Iris pigment epithelial cell (primary cell): Measurements from ENCODE around the gene PTCD2.
"Not testable (repeated sequence)": the region's sequence is repeated elsewhere in the genome, so short reads cannot be mapped to it uniquely, and the experiment has no call there.

Experiments used
- DNase-seq: peaks from one replicate; pipeline ENCODE4 v3.0.0-alpha.2; 2011; ENCODE audit warnings: low read depth

Gene PTCD2

DNA sequence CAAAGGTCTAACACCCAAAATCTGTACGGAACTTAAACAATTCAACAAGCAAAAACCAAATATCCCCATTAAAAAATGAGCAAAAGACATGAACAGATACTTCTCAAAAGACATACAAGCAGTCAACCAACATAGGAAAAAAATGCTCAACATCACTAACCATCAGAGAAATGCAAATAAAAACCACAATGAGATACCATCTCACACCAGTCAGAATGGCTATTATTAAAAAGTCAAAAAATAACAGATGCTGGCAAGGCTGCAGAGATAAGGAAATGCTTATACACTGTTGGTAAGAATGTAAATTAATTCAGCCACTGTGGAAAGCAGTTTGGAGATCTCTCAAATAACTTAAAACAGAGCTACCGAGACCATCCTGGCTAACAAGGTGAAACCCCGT, 22.0 kb upstream of the PTCD2 start:
- not testable (repeated sequence) for DNase-seq

DNA sequence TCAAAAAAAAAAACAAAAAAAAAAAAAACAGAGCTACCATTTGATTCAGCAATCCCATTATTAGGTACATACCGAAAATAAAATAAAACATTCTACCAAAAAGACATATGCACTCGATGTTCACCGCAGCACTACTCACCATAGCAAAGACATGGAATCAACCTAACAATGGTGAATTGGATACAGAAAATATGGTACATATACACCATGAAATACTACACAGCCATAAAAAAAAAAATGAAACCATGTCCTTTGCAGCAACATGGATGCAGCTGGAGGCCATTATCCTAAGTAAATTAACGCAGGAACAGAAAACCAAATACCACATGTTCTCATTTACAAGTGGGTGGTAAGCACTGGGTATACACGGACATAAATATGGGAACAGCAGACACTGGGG, 21.5 kb upstream of the PTCD2 start:
- no peak for DNase-seq

GRCh38 chr5:72300590-72301339, 19.4 kb upstream of the PTCD2 start:
- DNase-seq: no peak

DNA sequence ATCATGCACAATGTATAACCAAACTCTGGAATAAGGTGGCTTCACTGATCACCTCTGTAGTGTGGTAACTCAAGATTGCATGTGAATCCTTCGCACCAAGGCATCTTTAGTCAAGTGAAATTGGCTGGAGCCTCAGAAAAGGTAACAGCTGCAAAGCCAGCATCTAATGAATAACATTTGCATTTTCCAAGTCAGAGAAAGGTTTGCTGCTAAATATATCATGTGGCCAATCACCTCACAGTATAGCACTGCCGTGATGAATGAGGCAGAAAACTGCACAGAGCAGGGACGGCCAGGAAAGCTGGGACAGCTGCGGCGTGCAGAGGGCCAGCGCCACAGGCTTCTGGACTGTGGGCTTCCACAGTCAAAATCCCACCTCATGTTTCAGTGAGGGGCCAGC, 18.6 kb upstream of the PTCD2 start:
- no peak for DNase-seq

DNA sequence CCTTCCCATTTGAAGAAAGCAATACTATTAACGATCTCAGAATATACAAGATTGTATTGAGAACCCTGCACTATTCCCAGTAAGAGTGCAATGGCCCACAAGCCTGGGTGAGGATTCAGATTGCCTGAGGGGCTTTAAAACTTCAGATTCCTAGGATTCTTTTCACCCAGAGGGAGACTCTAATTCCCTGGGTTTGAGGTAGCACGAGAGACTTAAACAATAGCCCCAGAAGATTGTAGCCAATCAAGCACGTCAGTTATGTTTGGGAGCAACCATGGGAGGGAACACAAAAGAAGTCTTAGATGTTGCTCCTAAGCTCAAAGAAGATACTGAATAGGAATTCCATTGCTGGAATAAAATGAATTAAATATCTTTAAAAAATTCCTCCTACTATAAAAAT, 18.0 kb upstream of the PTCD2 start:
- no peak for DNase-seq

GRCh38 chr5:72305194-72306142, 14.7 kb upstream of the PTCD2 start:
- DNase-seq: no peak

GRCh38 chr5:72307573-72307967, 12.6 kb upstream of the PTCD2 start:
- DNase-seq: no peak

DNA sequence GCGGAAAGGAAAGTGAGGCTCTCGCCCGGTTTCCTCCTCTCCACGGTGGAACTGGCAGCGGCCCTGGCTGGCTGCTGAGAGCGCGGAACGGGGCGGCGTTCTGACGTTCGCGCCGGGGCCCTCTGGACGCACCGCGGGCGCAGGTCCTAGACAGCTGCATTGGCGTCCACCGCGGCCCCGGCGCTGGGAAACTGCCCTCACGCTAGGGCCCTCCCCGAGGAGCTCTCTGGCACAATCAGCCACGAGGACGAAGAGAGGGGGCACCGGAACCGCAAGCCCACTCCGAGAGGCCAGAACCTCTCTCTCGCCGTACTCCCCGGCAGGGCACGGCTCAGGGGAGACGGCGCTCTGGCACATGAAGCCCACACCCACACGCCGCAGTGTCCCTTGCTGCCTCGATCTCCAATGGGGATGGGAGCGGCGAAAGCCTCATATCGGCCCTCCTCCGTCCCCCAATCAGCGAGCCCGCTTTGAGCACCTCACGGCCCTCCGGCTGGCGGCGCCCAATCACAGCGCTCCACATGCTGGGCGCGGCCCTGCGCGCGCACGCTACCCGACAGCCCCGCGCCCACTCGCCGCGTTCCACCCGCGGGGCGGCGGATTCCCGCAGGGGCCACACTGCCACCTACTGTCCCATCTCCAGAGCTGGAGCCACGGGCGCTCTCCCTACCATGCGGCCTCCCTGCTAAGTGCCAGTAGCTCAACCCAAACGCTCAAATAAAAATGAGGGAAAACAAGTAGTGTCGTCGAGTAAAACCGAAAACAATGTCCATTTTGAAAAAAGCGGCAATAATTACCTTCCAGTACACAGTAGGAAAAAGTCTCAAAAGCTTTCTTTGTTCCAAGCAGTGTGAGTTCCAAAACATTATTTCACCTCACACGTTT, 12.0 kb upstream of the PTCD2 start:
- DNase-seq: peak; percentile 99

- DNase-seq: no peak
These were observed 11.4 kb upstream of the PTCD2 start for GRCh38 chr5:72308853-72309191.

DNA sequence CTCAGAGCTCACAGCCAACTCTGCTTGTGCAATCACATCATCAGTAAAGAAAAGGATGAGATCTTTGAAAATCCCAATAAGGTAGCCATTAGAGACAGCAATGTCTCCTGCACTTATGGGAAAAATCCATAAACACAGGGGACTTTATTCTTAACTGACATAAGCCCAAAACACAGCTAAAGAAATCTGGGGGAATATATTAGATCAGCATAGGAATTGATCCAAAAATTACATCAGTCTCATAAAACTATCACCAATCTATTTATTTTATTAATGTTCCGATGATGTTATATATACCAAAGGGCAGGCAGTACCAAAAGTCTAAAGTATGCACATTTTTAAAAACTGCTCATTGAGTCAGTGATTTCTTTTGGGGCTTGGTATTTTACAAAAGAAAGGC, 7.0 kb upstream of the PTCD2 start:
- DNase-seq: no peak

GRCh38 chr5:72314571-72315172, 5.5 kb upstream of the PTCD2 start:
- DNase-seq: peak; percentile 94

GRCh38 chr5:72319435-72319975, 668 bp upstream of the PTCD2 start:
- not testable (repeated sequence) for DNase-seq

DNA sequence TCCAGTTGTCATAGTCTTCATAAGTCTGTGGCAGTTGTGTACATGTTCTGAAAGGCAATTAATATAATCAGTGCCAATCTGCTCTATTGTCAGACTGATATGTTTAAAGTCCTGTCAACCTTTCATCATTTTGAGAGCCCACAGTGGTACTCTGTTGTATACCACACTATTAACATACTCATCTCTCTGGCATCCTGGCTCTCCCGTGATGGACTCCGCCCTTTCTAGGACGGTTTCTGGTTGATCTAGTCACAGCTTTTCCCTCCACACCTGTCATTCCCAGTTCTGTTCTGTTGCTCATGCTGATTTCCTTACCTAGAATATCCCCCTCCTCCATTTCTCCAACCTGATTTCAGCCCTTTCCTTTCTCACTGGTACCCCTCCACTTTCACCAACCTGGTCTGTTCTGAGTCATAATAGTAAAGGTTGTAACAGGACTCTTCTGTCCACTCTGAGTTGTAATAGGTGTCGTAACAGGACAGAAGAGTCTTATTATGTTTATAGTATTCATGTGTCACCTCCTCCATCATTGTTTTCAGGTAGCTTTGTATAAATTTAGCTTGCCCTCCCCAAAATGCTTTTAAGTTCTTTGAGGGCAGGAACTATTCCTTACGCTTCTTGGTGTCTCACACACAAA, 4.1 kb downstream of the PTCD2 start:
- DNase-seq: no peak

DNA sequence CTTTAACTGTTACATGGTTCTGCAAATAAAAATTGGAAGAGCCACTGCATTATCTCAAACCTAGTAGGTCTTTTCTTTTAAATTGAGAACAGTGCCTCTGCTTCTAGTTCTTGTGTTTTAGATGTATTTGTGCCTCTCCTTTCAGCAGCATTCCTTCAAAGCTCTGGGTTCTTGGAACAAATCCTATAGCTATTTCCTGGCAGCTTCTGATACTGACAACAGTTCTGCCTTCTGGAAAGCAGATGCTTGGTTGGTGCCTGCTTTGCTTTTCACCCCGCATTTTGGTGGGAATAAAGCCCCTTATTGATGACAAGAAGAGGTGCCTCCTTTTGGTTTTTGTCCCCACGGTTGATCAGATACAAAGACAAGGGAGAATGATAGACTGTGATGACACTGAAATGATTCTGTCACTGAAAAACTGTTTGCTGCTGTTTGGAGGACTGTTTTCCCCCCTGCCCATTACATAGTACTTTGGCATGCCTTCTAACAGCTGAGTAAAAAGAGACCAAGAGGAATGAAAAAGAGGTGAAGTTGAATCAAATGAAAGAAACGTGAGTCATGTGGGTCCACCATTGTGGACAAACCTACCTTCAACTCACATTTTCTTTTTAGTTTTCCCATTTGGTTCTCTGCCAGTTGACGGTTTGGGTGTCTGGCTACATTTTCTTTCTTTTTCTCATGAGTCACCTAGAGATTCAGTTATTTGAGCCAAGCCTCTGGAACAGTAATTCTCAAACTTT, 5.6 kb downstream of the PTCD2 start:
- DNase-seq: peak; percentile 70

GRCh38 chr5:72326306-72326649, 6.1 kb downstream of the PTCD2 start:
- no peak for DNase-seq

DNA sequence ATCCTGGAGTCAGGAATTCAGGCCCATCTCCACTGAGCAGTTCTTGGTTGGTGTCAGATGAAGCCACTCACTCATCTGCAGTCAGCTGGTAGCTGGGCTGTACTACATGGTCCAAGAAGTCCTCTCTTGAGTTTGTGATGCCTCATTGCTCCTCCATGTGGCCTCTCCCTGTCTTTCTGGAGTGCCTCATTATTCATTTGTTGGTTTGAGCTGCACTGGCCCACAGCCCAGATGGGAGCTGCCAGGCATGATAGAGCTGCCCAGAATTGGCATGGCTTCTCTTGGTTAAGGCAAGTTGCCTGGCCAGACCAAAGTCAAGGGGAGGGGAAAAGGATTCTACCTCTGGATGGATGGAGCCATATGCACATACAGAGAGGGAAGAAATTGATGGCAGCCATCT, 8.0 kb downstream of the PTCD2 start:
- no peak for DNase-seq

- no peak for DNase-seq
These were observed 10.5 kb downstream of the PTCD2 start for GRCh38 chr5:72330712-72331111.

GRCh38 chr5:72337159-72337558, 17.0 kb downstream of the PTCD2 start:
- no peak for DNase-seq

DNA sequence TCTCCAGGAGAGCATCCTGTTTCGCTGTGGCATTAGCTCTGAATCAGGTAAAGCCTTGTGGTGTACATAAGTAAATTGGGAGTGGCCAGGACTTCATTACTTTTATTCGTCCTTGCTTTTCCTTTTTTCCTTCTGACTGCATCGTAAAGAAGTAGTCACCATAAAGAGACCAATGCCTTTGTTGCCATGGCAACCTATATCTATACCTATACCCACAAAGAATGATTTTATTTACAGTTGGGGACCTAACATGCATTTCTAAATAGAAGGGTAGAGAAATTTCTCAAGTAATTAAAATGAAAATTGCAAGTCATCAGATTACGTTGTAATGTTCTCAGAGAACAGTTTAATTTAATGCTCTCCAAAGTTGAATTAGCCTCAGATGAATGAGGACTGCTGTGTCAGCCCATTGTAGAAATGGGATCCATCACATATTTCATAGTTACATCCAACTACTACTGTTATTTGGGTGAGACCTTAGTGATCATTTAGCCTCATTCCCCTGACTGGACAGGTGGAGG, 18.6 kb downstream of the PTCD2 start:
- no peak for DNase-seq

- no peak for DNase-seq
These were observed 26.2 kb downstream of the PTCD2 start for GRCh38 chr5:72346398-72346797.
